AG10803 (cell line): ENCODE measurements around the gene EBF4.
"Not testable (repeated sequence)": the region's sequence is repeated elsewhere in the genome, so short reads cannot be mapped to it uniquely, and the experiment has no call there.

ENCODE experiments used
- DNase-seq: peaks from one replicate; pipeline ENCODE4 v3.0.0; 2010; ENCODE audit warnings: low read depth
- H3K4me3 ChIP-seq: 2 replicates; pipeline ENCODE4 v1.5.1; 2011; ENCODE audit warnings: mild to moderate bottlenecking, low read length, control low read depth
- TF ChIP-seq, protein P1 (sequence below): conservative IDR thresholded peaks from 2 replicates; pipeline ENCODE4 v1.5.1; 2011; ENCODE audit warnings: mild to moderate bottlenecking, low read length, control low read depth, inconsistent platforms

Gene EBF4

DNA sequence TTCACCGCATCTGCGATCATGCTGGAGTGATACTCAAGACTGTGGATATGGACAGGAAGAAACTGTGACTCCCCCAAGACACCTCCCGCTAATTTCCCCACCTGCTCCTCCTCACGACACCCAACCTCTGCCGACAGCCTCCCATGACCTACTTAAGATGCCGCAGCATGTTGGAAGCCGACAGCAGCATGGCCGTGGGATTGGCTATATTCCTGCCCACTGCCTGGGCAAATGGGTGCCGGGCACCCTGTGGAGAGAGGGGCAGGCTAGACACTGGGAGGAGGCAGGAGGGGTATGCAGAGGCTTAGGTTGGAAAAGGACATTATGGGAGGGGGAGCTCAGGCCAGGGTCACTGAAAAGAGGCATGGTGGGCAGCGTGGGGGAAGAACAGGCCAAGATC, 33.0 kb upstream of the EBF4 start:
- TF ChIP-seq, protein P1, sequence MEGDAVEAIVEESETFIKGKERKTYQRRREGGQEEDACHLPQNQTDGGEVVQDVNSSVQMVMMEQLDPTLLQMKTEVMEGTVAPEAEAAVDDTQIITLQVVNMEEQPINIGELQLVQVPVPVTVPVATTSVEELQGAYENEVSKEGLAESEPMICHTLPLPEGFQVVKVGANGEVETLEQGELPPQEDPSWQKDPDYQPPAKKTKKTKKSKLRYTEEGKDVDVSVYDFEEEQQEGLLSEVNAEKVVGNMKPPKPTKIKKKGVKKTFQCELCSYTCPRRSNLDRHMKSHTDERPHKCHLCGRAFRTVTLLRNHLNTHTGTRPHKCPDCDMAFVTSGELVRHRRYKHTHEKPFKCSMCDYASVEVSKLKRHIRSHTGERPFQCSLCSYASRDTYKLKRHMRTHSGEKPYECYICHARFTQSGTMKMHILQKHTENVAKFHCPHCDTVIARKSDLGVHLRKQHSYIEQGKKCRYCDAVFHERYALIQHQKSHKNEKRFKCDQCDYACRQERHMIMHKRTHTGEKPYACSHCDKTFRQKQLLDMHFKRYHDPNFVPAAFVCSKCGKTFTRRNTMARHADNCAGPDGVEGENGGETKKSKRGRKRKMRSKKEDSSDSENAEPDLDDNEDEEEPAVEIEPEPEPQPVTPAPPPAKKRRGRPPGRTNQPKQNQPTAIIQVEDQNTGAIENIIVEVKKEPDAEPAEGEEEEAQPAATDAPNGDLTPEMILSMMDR = no peak
- no peak overlapping the region for H3K4me3 ChIP-seq
- DNase-seq = no peak

DNA sequence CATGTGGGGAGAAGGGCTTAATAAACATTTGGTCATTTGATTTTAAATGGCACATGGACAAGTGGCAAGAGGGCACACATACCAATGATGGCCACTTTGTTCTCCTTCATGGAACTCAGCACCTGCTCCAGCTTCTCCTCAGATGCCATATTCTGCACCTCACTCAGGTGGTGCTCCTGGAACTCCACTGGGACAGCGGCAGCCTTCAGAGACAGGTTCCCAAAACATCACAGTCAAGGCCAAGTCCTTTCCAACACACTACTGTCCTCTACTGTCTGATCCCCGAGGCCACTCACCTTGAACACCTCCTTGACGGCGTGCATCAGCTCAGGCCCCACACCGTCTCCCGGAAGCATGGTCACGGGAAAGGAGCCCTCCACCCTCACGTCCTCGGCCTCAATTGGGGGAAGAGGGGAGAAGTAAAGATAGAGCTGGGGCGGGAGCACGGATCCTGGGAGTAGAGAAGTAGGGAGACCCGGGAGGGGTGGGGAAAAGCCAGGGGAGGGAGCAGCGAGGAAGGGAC, 29.2 kb upstream of the EBF4 start:
- DNase-seq = no peak
- H3K4me3 ChIP-seq = peak overlapping the region; percentile 99
- TF ChIP-seq, protein P1 = no peak

DNA sequence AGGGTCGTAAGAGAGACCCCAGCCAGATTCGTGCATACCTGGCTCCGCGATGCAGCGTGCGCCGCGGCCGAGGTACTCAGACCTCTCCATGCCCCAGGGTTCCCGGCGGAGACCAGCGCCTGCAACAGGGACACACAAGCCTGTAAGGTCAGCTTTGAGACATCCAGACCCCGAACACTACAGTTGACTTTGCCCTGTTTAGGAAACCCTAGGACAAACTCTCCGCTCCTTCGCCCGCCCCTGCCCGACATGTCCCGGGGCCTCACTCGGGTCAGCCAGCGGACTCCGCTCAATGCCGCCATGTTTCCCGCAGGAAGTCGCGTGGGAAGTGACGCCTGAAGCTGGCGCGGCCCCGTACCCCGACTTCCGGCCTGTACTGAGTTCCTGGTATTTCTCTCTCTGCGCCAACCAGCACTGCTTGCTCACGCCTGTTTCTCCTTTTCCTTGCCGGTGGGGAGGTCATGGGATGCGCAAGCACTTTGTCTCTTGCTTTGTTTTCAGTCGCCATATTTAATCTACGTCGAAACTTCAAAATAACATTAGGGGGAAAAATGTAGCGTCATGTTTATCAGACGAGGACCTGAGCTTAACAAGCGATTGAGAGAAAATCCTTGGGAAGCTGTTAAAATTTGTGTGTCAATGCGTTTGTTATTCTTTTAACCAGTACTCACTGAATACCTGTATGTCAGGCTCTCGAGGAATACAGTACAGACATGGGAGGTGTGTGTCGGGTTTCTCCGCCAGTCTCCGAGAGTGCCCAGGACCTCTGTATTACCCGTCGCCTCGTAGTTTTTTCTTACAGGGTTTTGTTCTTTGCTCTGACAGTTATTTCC, 28.5 kb upstream of the EBF4 start, which contains the start of gene IDH3B:
Gene IDH3B (minus strand): TSS at position 330 of the 833 bp plus-strand sequence. CDS start 28 bp downstream, at position 302.
- TF ChIP-seq, protein P1 = no peak
- DNase-seq = peak; percentile 92
- peak within 1 kb of the TSS; percentile 99 for H3K4me3 ChIP-seq

DNA sequence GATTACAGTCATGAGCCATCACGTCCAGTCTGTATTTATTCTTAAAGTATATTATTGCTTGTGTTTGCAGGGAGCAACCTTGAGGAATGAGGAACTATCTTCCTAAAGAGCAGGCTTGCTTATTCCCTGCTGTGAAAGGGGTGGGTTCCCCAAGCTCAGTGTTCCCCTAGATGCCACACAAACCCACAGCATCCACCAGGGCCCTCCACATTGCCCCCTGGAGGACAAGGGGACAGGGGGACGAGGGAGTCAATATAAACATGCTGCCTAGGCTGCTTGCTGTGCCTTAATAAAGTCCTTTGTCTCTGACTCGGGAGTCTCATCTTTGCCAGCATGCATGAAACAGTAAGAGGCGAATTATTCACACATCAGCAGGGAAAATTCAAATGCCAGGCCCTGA, 20.6 kb upstream of the EBF4 start:
- TF ChIP-seq, protein P1 = no peak
- no peak overlapping the region for H3K4me3 ChIP-seq
- DNase-seq = no peak

DNA sequence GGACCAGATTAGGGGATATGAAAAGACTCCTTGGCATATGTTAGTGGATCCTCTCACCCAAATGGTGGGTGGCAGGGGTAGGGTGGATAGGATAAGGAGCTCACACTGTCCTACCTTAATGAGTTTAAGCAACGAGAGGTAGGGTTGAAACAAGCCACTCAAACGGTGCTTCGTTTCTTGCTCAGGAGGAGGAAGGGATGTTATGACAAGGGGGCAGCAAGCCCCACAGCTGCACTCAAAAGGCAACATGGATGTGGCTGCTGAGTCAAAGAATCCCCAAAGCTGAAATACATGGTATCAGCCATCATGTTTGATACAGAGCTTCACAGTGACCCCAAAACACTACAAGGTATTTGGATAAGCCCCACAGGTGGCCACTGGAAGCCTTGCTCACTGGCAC, 20.1 kb upstream of the EBF4 start:
- no peak for DNase-seq
- H3K4me3 ChIP-seq = no peak overlapping the region
- TF ChIP-seq, protein P1 = no peak

DNA sequence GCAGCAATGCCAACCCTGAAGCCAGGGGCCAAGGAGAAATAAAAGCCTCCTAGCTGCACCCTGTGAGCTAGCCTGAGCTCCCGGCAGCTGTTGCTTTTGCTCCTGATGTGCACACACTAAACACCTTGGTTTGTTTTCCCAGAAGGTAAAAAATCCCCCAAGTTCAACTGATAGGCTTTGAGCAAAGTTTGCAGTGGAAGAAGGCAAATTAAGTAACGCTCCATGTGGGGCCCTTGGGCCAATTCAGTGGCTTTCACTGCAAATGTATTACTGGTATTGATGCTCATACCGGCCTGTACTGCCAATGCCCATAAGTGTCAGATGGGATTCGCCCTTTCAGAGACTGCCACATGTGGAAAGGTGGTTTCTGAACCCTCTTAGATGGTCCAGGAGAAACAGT, 19.1 kb upstream of the EBF4 start:
- no peak for DNase-seq
- TF ChIP-seq, protein P1 = no peak
- H3K4me3 ChIP-seq = no peak overlapping the region

DNA sequence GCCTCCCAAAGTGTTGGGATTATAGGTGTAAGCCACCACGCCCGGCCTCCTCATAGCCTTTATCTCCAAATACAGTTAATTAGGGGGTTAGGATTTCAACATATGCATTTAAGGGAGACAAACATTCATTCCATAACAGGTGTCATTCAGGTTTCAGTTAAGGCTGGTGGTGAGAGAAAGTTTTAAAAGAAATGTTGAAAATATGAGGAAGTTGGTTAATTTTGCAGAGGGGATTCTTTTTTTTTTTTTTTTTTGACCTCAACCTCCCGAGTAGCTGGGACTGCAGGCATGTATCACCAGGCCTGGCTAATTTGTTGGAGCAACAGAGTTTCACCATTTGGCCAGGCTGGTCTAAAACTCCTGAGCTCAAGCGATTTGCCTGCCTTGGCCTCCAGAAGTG, 12.5 kb upstream of the EBF4 start:
- TF ChIP-seq, protein P1 = no peak
- DNase-seq = no peak
- H3K4me3 ChIP-seq = no peak overlapping the region

DNA sequence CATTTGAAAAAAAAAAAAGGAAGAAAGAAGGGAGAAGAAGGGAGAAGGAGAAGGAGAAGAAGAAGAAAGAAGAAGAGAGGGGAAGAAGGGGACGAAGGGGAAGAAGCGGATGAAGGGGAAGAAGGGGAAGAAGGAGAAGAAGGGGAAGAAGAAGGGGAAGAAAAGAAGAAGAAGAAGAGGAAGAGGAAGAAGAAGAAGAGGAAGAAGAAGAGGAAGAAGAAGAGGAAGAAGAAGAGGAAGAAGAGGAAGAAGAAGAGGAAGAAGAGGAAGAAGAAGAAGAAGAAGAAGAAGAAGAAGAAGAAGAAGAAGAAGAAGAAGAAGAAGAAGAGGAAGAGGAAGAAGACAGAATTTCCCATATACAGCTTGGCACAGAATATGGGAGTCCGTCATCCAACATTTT, 10.5 kb upstream of the EBF4 start:
- not testable (repeated sequence) for H3K4me3 ChIP-seq, DNase-seq

DNA sequence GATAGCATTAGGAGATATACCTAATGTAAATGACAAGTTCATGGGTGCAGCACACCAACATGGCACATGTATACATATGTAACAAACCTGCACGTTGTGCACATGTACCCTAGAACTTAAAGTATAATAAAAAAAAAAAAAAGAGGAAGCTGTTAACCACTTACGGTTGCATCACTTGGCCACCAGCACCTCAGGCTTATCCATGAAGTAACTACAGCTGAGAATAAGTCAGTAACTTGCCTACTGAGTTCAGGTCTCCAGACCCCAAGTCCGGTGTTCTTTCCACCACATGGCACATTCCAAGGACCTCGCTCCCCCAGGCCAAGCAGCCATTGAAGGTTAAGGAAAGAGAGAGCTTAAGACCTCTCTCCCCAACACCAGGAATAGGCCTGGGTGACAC, 7.8 kb upstream of the EBF4 start:
- DNase-seq = not testable (repeated sequence)

More for the DNA sequence above, 7.8 kb upstream of the EBF4 start:
- H3K4me3 ChIP-seq = not testable (repeated sequence)
